NCI-H1092 (cell line): Measurements from ENCODE around the gene ANXA10.
"Not testable (repeated sequence)": the region's sequence is repeated elsewhere in the genome, so short reads cannot be mapped to it uniquely, and the experiment has no call there.

ENCODE experiments used
- DNase-seq: peaks from one replicate; lab custom pipeline; 2025; lab: John Stamatoyannopoulos, UW

Gene ANXA10

GRCh38 chr4:168092176-168092712, at the start of gene ANXA10:
Gene ANXA10 (plus strand): TSS chr4:168092537. CDS start chr4:168092701, 164 bp downstream.
- DNase-seq: no peak

GRCh38 chr4:168045354-168045753, 47.0 kb upstream of the ANXA10 start:
- no peak for DNase-seq

DNA sequence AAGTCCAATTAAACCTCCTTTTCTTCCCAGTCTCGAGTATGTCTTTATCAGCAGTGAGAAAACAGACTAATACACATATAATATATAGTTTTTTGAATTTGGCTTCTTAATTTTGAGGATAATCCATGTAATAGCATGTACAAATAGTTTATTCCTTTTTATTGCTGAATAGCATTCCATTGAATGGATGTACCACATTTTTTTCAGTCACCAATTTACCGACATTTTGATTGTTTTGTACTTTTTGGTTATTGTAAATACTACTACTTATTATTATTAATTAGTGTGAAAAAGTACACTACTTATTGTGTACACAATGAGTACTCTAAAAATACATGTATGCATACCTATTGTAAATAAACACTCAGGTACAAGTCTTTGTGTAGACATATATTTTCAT, 42.3 kb upstream of the ANXA10 start:
- no peak for DNase-seq

DNA sequence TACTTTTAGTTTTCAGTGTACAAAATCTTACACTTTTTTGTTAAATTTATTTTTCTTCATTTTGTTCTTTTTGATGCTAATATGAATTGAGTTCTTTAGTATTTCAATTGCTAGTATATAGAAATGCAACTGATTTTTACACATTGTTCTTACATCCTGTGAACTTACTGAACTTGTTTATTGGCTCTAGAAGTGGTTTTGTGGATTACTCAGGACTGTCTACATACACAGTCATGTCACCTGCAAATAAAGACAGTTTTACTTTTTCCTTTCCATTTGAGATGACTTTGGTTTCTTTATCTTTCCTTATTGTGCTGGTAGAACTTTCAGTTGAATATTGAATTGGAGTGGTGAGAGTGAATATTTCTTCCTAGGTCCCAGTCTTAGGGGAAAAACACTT, 40.8 kb upstream of the ANXA10 start:
- DNase-seq: no peak

GRCh38 chr4:168057412-168057811, 34.9 kb upstream of the ANXA10 start:
- DNase-seq: no peak

- no peak for DNase-seq
Measured at GRCh38 chr4:168059251-168059650, 33.1 kb upstream of the ANXA10 start.

- no peak for DNase-seq
Measured at GRCh38 chr4:168063031-168063430, 29.3 kb upstream of the ANXA10 start.

DNA sequence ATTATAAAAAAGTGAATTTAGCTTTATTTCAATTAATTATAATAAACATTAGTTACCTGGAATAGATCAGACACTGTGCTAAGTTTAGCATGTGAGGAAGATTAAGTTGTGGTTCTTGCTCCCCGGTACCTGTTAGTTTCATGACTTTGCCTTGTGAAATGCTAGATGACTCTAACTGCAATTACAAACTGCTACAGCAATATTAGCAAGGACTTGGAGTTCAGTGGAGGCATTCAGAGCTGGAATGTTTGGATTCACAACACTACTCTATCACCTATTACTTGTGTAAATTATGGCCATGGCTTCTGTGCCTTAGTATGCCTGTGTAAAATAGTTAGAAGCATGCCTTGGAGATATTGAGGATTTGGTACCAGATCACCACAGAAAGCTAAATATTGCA, 21.4 kb upstream of the ANXA10 start:
- no peak for DNase-seq

GRCh38 chr4:168071304-168071703, 21.0 kb upstream of the ANXA10 start:
- no peak for DNase-seq

DNA sequence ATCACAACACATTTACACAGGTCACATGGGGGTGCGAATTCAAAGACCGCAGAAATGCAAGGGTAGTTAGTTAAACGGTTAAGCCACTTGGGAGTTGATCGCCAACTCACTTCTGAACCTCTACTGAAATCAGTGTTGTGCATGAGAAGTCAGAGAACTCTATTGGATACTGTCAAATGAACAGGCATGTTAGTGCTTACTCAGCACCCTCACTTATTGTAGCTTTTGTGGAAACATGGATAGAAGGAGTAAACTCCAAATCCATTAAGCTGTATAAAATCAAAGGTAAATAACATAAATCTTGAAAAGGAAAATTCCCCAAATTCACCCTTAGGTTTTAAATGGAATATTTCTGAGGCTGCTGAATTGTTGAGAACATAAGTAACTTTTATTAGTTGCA, 17.5 kb upstream of the ANXA10 start:
- DNase-seq: no peak

DNA sequence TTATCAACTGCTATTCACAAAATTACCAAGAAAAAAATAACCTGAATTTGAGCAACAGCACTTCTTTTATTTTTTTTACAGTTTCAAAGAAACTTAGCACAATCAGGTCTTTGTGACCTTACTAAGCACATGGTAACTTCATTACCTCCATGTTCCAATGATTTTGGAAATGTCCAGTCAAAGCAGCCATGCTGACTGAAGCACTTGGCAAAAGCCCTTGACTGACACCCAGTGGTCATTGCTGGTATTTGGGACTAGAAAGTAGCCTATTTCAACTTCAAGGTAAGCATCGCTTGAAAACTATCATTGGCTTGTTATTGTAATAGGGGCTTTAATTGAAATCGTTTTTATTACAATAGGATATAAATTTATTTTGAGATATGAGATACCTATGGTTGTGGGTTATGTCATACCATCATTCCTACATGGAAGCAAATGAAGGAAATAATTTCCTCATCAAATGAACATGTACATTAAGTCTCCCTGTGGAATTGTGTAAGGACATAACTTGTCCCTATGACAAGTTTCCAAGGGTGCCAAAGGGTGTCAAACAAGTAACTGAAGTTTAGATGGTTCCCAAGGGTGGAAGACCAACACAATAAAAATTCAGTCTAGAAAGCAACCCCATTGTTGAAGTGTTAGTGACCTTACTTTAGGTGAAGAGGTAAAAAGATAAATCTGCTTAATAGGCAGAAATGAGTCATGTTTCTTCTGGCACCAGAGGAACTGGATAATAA, 15.2 kb upstream of the ANXA10 start:
- DNase-seq: peak; percentile 43

DNA sequence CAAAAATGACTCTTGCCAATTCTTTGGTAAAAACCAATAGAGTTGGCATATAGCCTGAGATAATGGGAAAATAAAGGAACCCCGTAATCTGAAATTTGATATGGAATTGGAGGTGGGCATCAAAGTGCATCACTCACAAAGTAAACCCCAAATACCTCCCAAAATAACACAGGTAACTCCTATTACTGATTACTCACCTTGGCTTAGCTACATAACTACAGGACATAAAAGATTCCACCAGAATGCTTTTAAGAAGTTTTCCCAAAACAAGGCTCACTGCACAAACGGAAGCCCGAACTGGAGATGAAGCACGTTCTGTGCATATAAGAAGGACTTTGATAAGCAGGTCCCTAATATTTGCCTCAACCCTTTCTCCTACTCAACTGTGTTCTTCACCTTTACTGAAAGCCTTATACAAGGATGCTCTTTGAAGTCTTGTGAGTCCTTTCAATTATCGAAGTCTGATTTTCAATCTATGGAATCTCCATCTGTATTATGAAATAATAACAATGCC, 14.6 kb upstream of the ANXA10 start:
- DNase-seq: no peak

DNA sequence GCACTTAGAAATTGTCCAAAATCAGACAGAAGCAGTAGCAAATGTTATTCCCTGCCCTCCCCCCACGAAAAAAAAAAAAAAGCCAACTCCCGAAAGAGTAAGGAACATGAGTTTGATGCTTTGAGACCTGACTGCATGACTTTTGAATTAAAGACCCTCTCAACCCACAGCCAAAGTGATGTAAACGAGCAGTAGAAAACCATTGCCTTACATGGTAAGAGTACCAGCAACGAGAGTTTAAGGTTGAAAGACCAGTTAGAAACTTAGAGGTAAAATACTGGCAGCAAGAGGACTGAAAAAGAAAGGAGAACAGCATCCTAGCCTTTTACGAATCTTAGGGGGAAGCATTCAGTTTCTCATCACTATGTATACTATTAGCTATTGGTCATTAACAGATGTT, 10.0 kb upstream of the ANXA10 start:
- DNase-seq: no peak

DNA sequence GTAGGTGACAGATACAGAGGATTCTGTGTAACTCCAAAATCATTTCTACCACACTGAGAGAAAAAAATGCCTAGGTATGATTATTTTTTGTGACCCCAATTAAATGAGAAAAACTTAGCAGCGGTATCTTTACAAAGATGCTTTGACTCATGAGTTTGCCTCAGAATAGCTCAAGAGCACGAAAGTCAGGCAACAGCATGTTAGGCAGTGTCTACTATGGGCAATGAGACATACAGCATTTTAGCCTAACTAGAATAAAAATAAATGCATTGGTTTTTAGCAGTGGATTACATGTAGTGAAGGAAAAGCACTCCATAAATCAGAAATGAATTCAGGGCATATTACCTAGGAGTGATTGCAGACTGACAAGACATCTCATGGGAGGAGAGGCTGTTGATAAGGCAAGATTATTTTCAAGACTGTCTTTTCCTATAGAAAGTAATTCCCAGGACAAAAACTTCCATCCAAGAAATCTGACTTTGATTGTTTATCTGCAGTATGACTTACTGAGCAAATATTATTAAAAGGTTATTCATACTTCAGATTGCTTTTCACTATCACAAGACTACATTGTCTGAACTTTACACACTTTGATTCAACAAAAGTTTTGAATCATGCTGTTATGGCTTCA, 3.6 kb downstream of the ANXA10 start:
- no peak for DNase-seq

GRCh38 chr4:168096407-168096784, 4.1 kb downstream of the ANXA10 start:
- no peak for DNase-seq

- no peak for DNase-seq
Measured at GRCh38 chr4:168097161-168097560, 4.8 kb downstream of the ANXA10 start.

DNA sequence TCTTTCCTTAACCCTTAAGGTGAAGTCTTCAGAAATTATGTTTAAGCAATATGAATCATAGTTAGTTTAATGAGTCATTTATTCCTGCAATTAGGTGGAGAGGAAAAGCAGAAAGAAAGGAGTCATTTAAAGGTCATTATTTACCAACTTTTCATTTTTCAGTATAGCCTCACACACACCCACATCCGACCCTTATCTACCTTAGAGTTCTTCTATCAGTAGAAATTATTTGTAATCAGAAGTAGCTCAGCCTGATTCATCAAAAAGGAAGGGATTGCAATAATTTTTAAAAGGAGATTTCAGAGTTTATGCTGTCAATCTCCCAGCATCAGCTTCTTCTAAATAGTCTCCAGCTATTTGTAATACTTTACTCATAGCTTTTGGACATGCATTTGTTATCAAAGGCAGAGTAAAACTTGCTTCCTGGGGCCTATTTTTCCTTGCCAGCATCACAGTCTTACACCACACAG, 5.9 kb downstream of the ANXA10 start:
- DNase-seq: no peak

GRCh38 chr4:168099195-168099594, 6.9 kb downstream of the ANXA10 start:
- no peak for DNase-seq

- DNase-seq: no peak
Measured at GRCh38 chr4:168101026-168101425, 8.7 kb downstream of the ANXA10 start.

DNA sequence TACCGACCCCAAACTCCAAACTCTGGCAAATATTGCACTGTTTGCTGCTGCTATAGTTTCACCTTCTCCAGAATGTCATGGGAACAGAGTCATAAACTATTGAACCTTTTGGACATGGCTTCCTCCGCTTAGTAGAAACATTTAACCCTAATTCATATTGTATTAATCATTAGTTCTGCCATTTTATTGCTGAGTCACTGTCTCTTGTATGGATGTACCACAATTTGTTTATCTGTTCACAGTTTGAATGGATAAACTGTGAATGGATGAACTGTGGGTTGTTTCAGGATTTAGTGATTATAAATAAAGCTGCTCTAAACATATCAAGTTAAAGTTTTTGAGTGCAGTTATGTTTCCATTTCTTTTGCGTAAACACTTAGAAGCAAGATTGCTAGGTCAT, 10.1 kb downstream of the ANXA10 start:
- no peak for DNase-seq

GRCh38 chr4:168109527-168109926, 17.2 kb downstream of the ANXA10 start:
- DNase-seq: no peak

- DNase-seq: not testable (repeated sequence)
Measured at GRCh38 chr4:168113059-168113458, 20.7 kb downstream of the ANXA10 start.

DNA sequence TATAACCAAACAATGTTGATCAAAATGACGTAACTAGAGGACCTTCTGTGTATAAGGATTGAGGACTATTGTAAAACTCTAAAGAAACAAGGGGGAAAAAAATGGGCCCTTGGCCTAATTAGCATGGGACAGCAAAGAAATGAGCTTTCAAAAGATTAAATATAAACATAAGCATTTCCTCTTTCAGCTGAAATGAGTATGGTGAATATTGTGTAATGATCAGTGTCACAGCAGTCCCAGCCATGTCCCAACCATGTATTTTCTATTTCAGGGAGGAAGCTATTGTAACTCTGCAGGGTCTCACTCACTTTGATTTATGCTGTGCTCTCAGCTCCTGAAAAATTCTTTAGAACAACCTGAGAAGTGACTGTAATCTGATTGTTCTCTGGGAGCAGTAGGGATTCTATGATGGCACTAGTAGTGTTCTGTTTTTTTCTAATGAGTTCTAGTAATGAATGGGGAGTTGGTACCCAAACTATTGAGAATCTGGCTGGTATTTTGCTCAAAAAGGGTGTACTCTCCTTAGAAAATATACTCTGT, 25.8 kb downstream of the ANXA10 start:
- no peak for DNase-seq
